Pancreas (tissue), 10 donors: ENCODE results near the gene SPCS1. TPM values are rescaled to one million over a fixed set of nuclear protein-coding genes. Genes with fewer than 3 reads are reported as not detected.

Experiments
- ATAC-seq, 4 donors: fragments of 200-7000 bp; cut with Tn5 transposase; one replicate each; pipeline versions ENCODE4 v1.8.0 to v1.9.1; 2020; ENCODE audit warnings: mild to moderate bottlenecking in 4 of 4, moderate library complexity in 4 of 4
- DNase-seq, 6 donors: peaks; one replicate each; pipeline ENCODE4 v3.0.0-alpha.2; 2020
- FAIRE-seq: peaks from 2 replicates; lab custom pipeline; 2012; peaks lifted over from hg19 to GRCh38; lab: Jason Lieb, UNC
- H3K27ac ChIP-seq, 4 donors: fragments of 200-600 bp; sonication (generic); 1 replicate in 3 of 4; 2 replicates in 1 of 4; pipeline versions ENCODE4 v1.5.0 to v1.8.0; 2020
- H3K27me3 ChIP-seq, 4 donors: fragments of 200-600 bp; one replicate each; pipeline ENCODE4 v1.8.0; 2021
- H3K36me3 ChIP-seq, 3 donors: fragments of 200-600 bp; sonication (generic) in 1 of 3; one replicate each; pipeline versions ENCODE4 v1.5.0 to v1.8.0; 2020 to 2021
- H3K4me1 ChIP-seq, 3 donors: fragments of 200-600 bp; one replicate each; pipeline ENCODE4 v1.8.0; 2021
- H3K4me3 ChIP-seq, 4 donors: fragments of 200-600 bp; sonication (generic) in 2 of 4; one replicate each; pipeline versions ENCODE4 v1.5.0 to v1.8.0; 2020 to 2021
- H3K9me3 ChIP-seq, 4 donors: fragments of 200-600 bp; one replicate each; pipeline ENCODE4 v1.8.0; 2021
- CTCF ChIP-seq, 4 donors: fragments of 200-600 bp; sonication (generic) in 3 of 4; IDR thresholded peaks; one replicate each; pipeline versions ENCODE4 v1.5.0 to v1.8.0; 2021; ENCODE audit warnings: antibody characterized with exemption in 4 of 4
- WGBS, 2 donors: extraction: QIAGEN DNeasy Blood & Tissue Kit; methylation state at CpG; one replicate each; pipeline ENCODE4 v1.1.7; 2013; 5-methylcytosine and 5-hydroxymethylcytosine counted together
- intact Hi-C, 3 donors: fragments of 100-400 bp; cut with DNase I; formaldehyde crosslinking; loops; one replicate each; pipeline versions ENCODE4 v1.11.1 to v1.14.2; 2022
- polyA plus RNA-seq, 2 donors: library from polyadenylated mRNA; stranded (reverse); fragments of 200-250 nt; gene quantifications; one replicate each; pipeline ENCODE4 v1.2.3, GENCODE V29; 2013
- total RNA-seq, 6 donors: library from RNA; stranded (reverse); fragmentation: NEBNext Ultra II Directional in 4 of 6; extraction: Animal tissue kit (Norgen Biotek cat#: 25700) in 4 of 6; gene quantifications; one replicate each; pipeline versions ENCODE4 v1.2.1 to v1.2.4, GENCODE V29; 2021 to 2023
- donor health status: healthy with polysubstance abuse.
- donor health status: DM: no; HTN: no; CAD: no; lungs with moderate emphysema.
- donor health status: DM: no; HTN: no; CAD: no.
- donor health status: control.
- donor health status: control.
- donor health status: Bipolar disorder and iron deficiency.
- donor health status: DM: yes; HTN: yes; CAD: no.
- donor health status: DM: no; HTN: no; CAD: no.
- donor health status: DM: no; HTN: no; CAD: no.
- donor health status: DM: yes; HTN: yes; CAD: no.

Gene SPCS1
- total and polyA plus RNA-seq, 8 donors, result 52.4 to 121 (median 58.7) TPM

GRCh38 chr3:52754373-52754772, 48.5 kb downstream of the SPCS1 start:
- no peak for DNase-seq
- intact Hi-C loops, result no loop called here
- no peak overlapping the region for H3K27ac ChIP-seq
- H3K4me1 ChIP-seq, result no peaks in the 10 kb centered on the region
- H3K9me3 ChIP-seq, result no peaks in the 10 kb centered on the region
- H3K36me3 ChIP-seq, result peaks cover 0 to 29% (median 12%) of the 10 kb centered on the region in 3 donors
- ATAC-seq, result no peak
- TF ChIP-seq CTCF (IDR thresholded peaks at IDR 0.05), result no peak
- no peaks in the 10 kb centered on the region for H3K27me3 ChIP-seq
- no peak for FAIRE-seq
- 89 to 95% methylated on average over 4 of the region's 4 CpGs for WGBS, 2 donors
- H3K4me3 ChIP-seq, result no peak overlapping the region

- H3K9me3 ChIP-seq, result no peaks in the 10 kb centered on the region
- intact Hi-C loops, result no loop called here
- H3K4me1 ChIP-seq, result no peaks in the 10 kb centered on the region
- H3K36me3 ChIP-seq, result peaks cover 0 to 23% (median 12%) of the 10 kb centered on the region in 3 donors
- H3K27ac ChIP-seq, result no peak overlapping the region
- H3K4me3 ChIP-seq, result no peak overlapping the region
- WGBS, 2 donors, result 89 to 97% methylated on average over 1 of the region's 1 CpG
- no peak for ATAC-seq
- no peak for FAIRE-seq
- no peak for DNase-seq
- no peak for TF ChIP-seq CTCF (IDR thresholded peaks at IDR 0.05)
- no peaks in the 10 kb centered on the region for H3K27me3 ChIP-seq
Observed at GRCh38 chr3:52756141-52756540, 50.2 kb downstream of the SPCS1 start.

Other genes with a start within 250 kb of the SPCS1 start
- 10 to 100 TPM in 5 of 6 donors, 1 to 10 TPM in 1; 8.2 to 57.7 (median 36.3) TPM for gene STAB1, start 210.8 kb upstream of the SPCS1 start, total RNA-seq
- gene STAB1, start 210.8 kb upstream of the SPCS1 start, polyA plus RNA-seq, result 100 to 1,000 TPM; 122 to 140 TPM
- 10 to 100 TPM in 1 of 6 donors, 1 to 10 TPM in 5; 3.5 to 14.5 (median 7.7) TPM for gene NT5DC2, start 172.2 kb upstream of the SPCS1 start, total RNA-seq
- gene NT5DC2, start 172.2 kb upstream of the SPCS1 start, polyA plus RNA-seq, result 10 to 100 TPM; 17.3 to 37.6 TPM
- 10 to 100 TPM in 1 of 6 donors, 1 to 10 TPM in 5; 5.0 to 11.2 (median 7.1) TPM for gene UQCC5, start 169.5 kb upstream of the SPCS1 start, total RNA-seq
- gene UQCC5, start 169.5 kb upstream of the SPCS1 start, polyA plus RNA-seq, result 10 to 100 TPM; 25.7 to 41.8 TPM
- 10 to 100 TPM; 18.3 to 34.9 (median 27.1) TPM for gene PBRM1, start 20.2 kb upstream of the SPCS1 start, total RNA-seq
- gene PBRM1, start 20.2 kb upstream of the SPCS1 start, polyA plus RNA-seq, result 1 to 10 TPM; 7.4 to 9.6 TPM
- 10 to 100 TPM; 22.4 to 57.7 (median 45.5) TPM for gene GNL3, start 20.1 kb upstream of the SPCS1 start, total RNA-seq
- 10 to 100 TPM; 56.8 to 65.6 TPM for gene GNL3, start 20.1 kb upstream of the SPCS1 start, polyA plus RNA-seq
- gene GLT8D1, start 315 bp upstream of the SPCS1 start, total RNA-seq, result 10 to 100 TPM; 19.0 to 35.0 (median 21.0) TPM
- gene GLT8D1, start 315 bp upstream of the SPCS1 start, polyA plus RNA-seq, result 10 to 100 TPM; 24.3 to 40.7 TPM
- 10 to 100 TPM; 12.2 to 22.0 (median 16.1) TPM for gene NEK4, start 64.8 kb downstream of the SPCS1 start, total RNA-seq
- gene NEK4, start 64.8 kb downstream of the SPCS1 start, polyA plus RNA-seq, result 1 to 10 TPM; 4.0 to 5.0 TPM
- 1 to 10 TPM in 1 of 6 donors, under 1 TPM in 4, not detected in 1; 0.32 to 1.9 (median 0.43) TPM for gene ITIH1, start 71.5 kb downstream of the SPCS1 start, total RNA-seq
- 1 to 10 TPM; 1.1 to 1.2 TPM for gene ITIH1, start 71.5 kb downstream of the SPCS1 start, polyA plus RNA-seq
- gene ITIH3, start 88.7 kb downstream of the SPCS1 start, total RNA-seq, result 1 to 10 TPM in 1 of 6 donors, under 1 TPM in 3, not detected in 2; 0.29 to 1.9 (median 0.72) TPM
- gene ITIH3, start 88.7 kb downstream of the SPCS1 start, polyA plus RNA-seq, result 1 to 10 TPM; 1.7 to 2.1 TPM
- gene ITIH4, start 124.6 kb downstream of the SPCS1 start, total RNA-seq, result 100 to 1,000 TPM in 2 of 6 donors, 10 to 100 TPM in 4; 16.2 to 276 (median 77.1) TPM
- gene ITIH4, start 124.6 kb downstream of the SPCS1 start, polyA plus RNA-seq, result 100 to 1,000 TPM in 1 of 2 donors, 10 to 100 TPM in 1; 64.3 to 249 TPM
- under 1 TPM in 3 of 6 donors, not detected in 3; 0.42 to 0.55 (median 0.47) TPM for gene MUSTN1, start 128.9 kb downstream of the SPCS1 start, total RNA-seq
- 10 to 100 TPM; 35.2 to 63.7 TPM for gene MUSTN1, start 128.9 kb downstream of the SPCS1 start, polyA plus RNA-seq
- 10 to 100 TPM in 4 of 6 donors, 1 to 10 TPM in 2; 7.7 to 16.0 (median 13.6) TPM for gene STIMATE, start 191.4 kb downstream of the SPCS1 start, total RNA-seq
- 10 to 100 TPM in 1 of 2 donors, 1 to 10 TPM in 1; 5.0 to 19.9 TPM for gene STIMATE, start 191.4 kb downstream of the SPCS1 start, polyA plus RNA-seq